HCT116 (cell line): ENCODE measurements around the gene PFKFB3. TPM values are rescaled to one million over a fixed set of nuclear protein-coding genes. Genes with fewer than 3 reads are reported as not detected.

Experiments used
- ATAC-seq: fragments of 200-7000 bp; cut with Tn5 transposase; 2 replicates; pipeline ENCODE4 v1.9.1; 2020; ENCODE audit warnings: mild to moderate bottlenecking, moderate library complexity
- BruUV-seq: library from RNA; stranded (reverse); fragments of 400-500 nt; replicated peaks from 2 replicates; lab custom pipeline; 2021; lab: Mats Ljungman, UMichigan
- CTCF ChIA-PET: fragments of 300-600 bp; sonication (Branson Sonifier 250); formaldehyde crosslinking; loops from one replicate; lab custom pipeline; 2021; ENCODE audit warnings: antibody characterized with exemption; lab: Charles Lee
- POLR2A ChIA-PET: fragments of 300-600, 350-600 bp; sonication (Branson Sonifier 250); formaldehyde crosslinking; loops from one replicate; lab custom pipeline; 2021; ENCODE audit warnings: antibody characterized with exemption; lab: Charles Lee
- RAD21 ChIA-PET, 2 experiments: fragments of 300-600 bp; sonication (Branson Sonifier 250); formaldehyde crosslinking; loops; one replicate each; lab custom pipeline; 2023; ENCODE audit warnings: low total read pairs in 2 of 2; ENCODE audit not compliant: uncharacterized antibody in 2 of 2, unreplicated experiment in 2 of 2, low non-redundant PET in 1 of 2; lab: Charles Lee
- DNase-seq: peaks from one replicate; pipeline ENCODE4 v3.0.0-alpha.2; 2010; ENCODE audit warnings: low read depth, low spot score
- H2AFZ ChIP-seq: fragments of 200-600 bp; shearing (Covaris generic), sonication (generic); 2 replicates; pipeline ENCODE4 v1.6.1; 2017; ENCODE audit warnings: low read depth, mixed run types, mixed read lengths, antibody characterized with exemption, low read length; ENCODE audit not compliant: poor library complexity, severe bottlenecking
- H3K27ac ChIP-seq: 2 replicates; pipeline ENCODE4 v1.5.1; 2012; ENCODE audit warnings: low read depth, low read length
- H3K27me3 ChIP-seq: fragments of 200-600 bp; sonication (generic); 2 replicates; pipeline ENCODE4 v1.6.1; 2016; ENCODE audit warnings: mixed run types, low read length, mixed read lengths; ENCODE audit not compliant: insufficient read depth
- H3K36me3 ChIP-seq, 2 experiments: fragments of 200-500 bp in 1 of 2; fragments of 200-600 bp in 1 of 2; sonication (Bioruptor generic) in 1 of 2; sonication (generic) in 1 of 2; 2 replicates each; pipeline versions ENCODE4 v1.5.1 to v1.6.1; 2014 to 2016; ENCODE audit warnings: low read length in 2 of 2, inconsistent platforms in 1 of 2, mixed read lengths in 1 of 2, mixed run types in 1 of 2; ENCODE audit not compliant: insufficient read depth in 2 of 2, control insufficient read depth in 1 of 2
- H3K4me1 ChIP-seq, 2 experiments: fragments of 200-600 bp in 1 of 2; sonication (generic) in 1 of 2; 2 replicates each; pipeline versions ENCODE4 v1.5.1 to v1.6.1; 2012 to 2017; ENCODE audit warnings: low read length in 2 of 2, inconsistent platforms in 1 of 2, mild to moderate bottlenecking in 1 of 2, mixed read lengths in 1 of 2, mixed run types in 1 of 2, moderate library complexity in 1 of 2; ENCODE audit not compliant: insufficient read depth in 2 of 2, control insufficient read depth in 1 of 2
- H3K4me2 ChIP-seq: fragments of 200-600 bp; sonication (generic); 2 replicates; pipeline ENCODE4 v1.6.1; 2017; ENCODE audit warnings: mixed run types, low read length, mixed read lengths
- H3K4me3 ChIP-seq, 2 experiments: fragments of 200-600 bp in 1 of 2; sonication (generic) in 1 of 2; replicated peaks in 1 of 2; 2 replicates each; pipeline ENCODE4 v1.5.1; 2011 to 2016; ENCODE audit warnings: low read length in 2 of 2, control low read depth in 1 of 2, low read depth in 1 of 2, mild to moderate bottlenecking in 1 of 2, mixed read lengths in 1 of 2, mixed run types in 1 of 2
- H3K79me2 ChIP-seq: fragments of 200-600 bp; sonication (generic); 2 replicates; pipeline ENCODE4 v1.6.1; 2017; ENCODE audit warnings: mild to moderate bottlenecking, mixed run types, low read length, moderate library complexity, mixed read lengths; ENCODE audit not compliant: insufficient read depth
- H3K9ac ChIP-seq: fragments of 200-600 bp; sonication (generic); 2 replicates; pipeline ENCODE4 v1.6.1; 2016; ENCODE audit warnings: low read length, mixed read lengths
- H3K9me2 ChIP-seq: fragments of 200-600 bp; sonication (generic), shearing (Covaris generic); 2 replicates; pipeline ENCODE4 v1.6.1; 2017; ENCODE audit warnings: mixed run types, mild to moderate bottlenecking, moderate library complexity; ENCODE audit not compliant: insufficient read depth
- H3K9me3 ChIP-seq, 2 experiments: fragments of 200-500 bp in 1 of 2; fragments of 200-600 bp in 1 of 2; sonication (Bioruptor generic) in 1 of 2; sonication (generic) in 1 of 2; 2 replicates each; pipeline ENCODE4 v1.6.1; 2014 to 2017; ENCODE audit warnings: low read length in 2 of 2, mixed read lengths in 2 of 2, inconsistent platforms in 1 of 2, low read depth in 1 of 2, mild to moderate bottlenecking in 1 of 2, mixed run types in 1 of 2, moderate library complexity in 1 of 2; ENCODE audit not compliant: control insufficient read depth in 1 of 2, insufficient read depth in 1 of 2
- H4K20me1 ChIP-seq: fragments of 200-600 bp; sonication (generic), shearing (Covaris generic); 2 replicates; pipeline ENCODE4 v1.6.1; 2017; ENCODE audit warnings: mixed run types, mild to moderate bottlenecking, moderate library complexity; ENCODE audit not compliant: insufficient read depth
- ELF1 ChIP-seq: IDR thresholded peaks from 2 replicates; pipeline ENCODE4 v1.6.1; 2012; ENCODE audit warnings: low read depth, borderline replicate concordance
- EZH2 ChIP-seq: fragments of 200-600 bp; sonication (generic); IDR thresholded peaks from 2 replicates; pipeline ENCODE4 v1.6.1; 2017; ENCODE audit warnings: antibody characterized with exemption, mixed run types
- JUND ChIP-seq: IDR thresholded peaks from 2 replicates; pipeline ENCODE4 v1.6.1; 2012
- POLR2A ChIP-seq: IDR thresholded peaks from 2 replicates; pipeline ENCODE4 v1.7.0; 2011; ENCODE audit warnings: borderline replicate concordance; ENCODE audit not compliant: insufficient read depth, insufficient read length; ENCODE audit errors: extremely low read depth
- POLR2AphosphoS5 ChIP-seq: IDR thresholded peaks from 2 replicates; pipeline ENCODE4 v1.6.1; 2011; ENCODE audit warnings: mild to moderate bottlenecking, low read depth, low read length, moderate library complexity
- RAD21 ChIP-seq: IDR thresholded peaks from 2 replicates; pipeline ENCODE4 v1.6.1; 2012; ENCODE audit warnings: low read depth, mild to moderate bottlenecking
- SP1 ChIP-seq: IDR thresholded peaks from 2 replicates; pipeline ENCODE4 v1.6.1; 2012; ENCODE audit warnings: low read depth
- SRF ChIP-seq: IDR thresholded peaks from 2 replicates; pipeline ENCODE4 v1.6.1; 2012; ENCODE audit warnings: low read depth
- YY1 ChIP-seq: IDR thresholded peaks from 2 replicates; pipeline ENCODE4 v1.6.1; 2011; ENCODE audit warnings: low read length, low read depth, moderate library complexity, mild to moderate bottlenecking; ENCODE audit not compliant: insufficient replicate concordance; ENCODE audit errors: extremely low read depth
- ZFX ChIP-seq: fragments of 450-650 bp; IDR thresholded peaks from 2 replicates; pipeline ENCODE4 v1.6.1; 2017
- intact Hi-C: fragments of 100-400 bp; cut with micrococcal nuclease; formaldehyde crosslinking; loops from 2 replicates; pipeline ENCODE4 v1.10.0; 2022
- total RNA-seq: library from RNA; stranded (reverse); gene quantifications from one replicate; pipeline ENCODE4 v1.2.1, GENCODE V29; 2021; ENCODE audit not compliant: unreplicated experiment
- TF ChIP-seq, protein P1 (sequence below): IDR thresholded peaks from 2 replicates; pipeline ENCODE4 v1.6.1; 2011; ENCODE audit warnings: mild to moderate bottlenecking, low read length, moderate library complexity; ENCODE audit not compliant: insufficient replicate concordance; ENCODE audit errors: extremely low read depth
- TF ChIP-seq, protein P2 (sequence below): IDR thresholded peaks from 2 replicates; pipeline ENCODE4 v1.6.1; 2012
- TF ChIP-seq, protein P3 (sequence below), 3 experiments: fragments of 200-600 bp in 1 of 3; sonication (generic) in 1 of 3; IDR thresholded peaks in 2 of 3; conservative IDR thresholded peaks in 1 of 3; 2 replicates each; pipeline ENCODE4 v1.5.1; 2012 to 2017; ENCODE audit warnings: low read depth in 2 of 3, low read length in 2 of 3, antibody characterized with exemption in 1 of 3, borderline replicate concordance in 1 of 3, control low read depth in 1 of 3, mild to moderate bottlenecking in 1 of 3, mixed read lengths in 1 of 3, mixed run types in 1 of 3, moderate library complexity in 1 of 3; ENCODE audit not compliant: insufficient read depth in 1 of 3

The PFKFB3 gene
- total RNA-seq, 1 experiment from 2014 or later, result 50.8 TPM

DNA sequence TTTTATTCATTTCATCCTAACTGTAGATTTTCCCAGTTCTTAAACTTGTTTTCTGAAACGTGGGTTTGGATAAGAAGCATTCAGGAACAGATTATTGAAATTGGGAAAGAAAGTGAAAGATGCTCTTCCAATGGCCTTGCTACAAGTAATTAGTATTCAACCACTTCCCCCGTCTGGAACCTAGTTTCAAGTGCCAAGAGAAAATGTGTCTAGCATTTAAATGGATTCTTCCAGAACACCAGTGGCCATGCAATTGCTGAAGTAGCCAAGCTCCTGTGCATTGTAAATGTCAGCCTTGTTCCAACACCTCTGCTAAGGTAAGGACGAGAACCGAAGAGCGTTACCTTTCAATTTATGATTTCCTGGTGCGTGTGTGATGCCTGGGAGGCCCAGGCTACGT is 68.2 kb downstream of the PFKFB3 start (continued):
- TF ChIP-seq, protein P1, sequence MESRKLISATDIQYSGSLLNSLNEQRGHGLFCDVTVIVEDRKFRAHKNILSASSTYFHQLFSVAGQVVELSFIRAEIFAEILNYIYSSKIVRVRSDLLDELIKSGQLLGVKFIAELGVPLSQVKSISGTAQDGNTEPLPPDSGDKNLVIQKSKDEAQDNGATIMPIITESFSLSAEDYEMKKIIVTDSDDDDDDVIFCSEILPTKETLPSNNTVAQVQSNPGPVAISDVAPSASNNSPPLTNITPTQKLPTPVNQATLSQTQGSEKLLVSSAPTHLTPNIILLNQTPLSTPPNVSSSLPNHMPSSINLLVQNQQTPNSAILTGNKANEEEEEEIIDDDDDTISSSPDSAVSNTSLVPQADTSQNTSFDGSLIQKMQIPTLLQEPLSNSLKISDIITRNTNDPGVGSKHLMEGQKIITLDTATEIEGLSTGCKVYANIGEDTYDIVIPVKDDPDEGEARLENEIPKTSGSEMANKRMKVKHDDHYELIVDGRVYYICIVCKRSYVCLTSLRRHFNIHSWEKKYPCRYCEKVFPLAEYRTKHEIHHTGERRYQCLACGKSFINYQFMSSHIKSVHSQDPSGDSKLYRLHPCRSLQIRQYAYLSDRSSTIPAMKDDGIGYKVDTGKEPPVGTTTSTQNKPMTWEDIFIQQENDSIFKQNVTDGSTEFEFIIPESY, result no peak

DNA sequence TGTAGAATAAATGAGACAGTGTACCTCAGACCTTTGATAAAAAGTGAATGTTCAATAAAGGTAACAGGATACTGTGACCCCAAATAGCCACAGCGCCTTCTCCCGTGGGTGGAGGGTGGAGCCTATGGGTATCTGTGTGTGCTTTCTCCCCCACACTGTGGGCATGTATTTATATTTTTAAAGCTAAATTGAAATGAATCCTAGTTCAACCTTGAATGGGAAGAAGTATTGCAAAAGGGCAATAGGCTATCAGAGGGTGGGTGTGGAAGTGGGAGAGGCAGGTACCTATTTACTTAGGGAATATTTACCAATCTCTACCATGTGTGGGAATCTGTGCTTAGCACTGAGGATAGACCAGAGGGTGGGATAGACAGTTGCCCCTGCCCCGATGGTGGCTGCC is 68.9 kb downstream of the PFKFB3 start:
- Histone ChIP-seq H2AFZ (no peak overlapping the region), H3K79me2 (no peaks in the 10 kb centered on the region), H3K9ac (no peak overlapping the region), H3K9me3 (no peaks in the 10 kb centered on the region), H3K4me3 (no peak overlapping the region), H4K20me1 (no peaks in the 10 kb centered on the region), H3K4me2 (peak overlapping the region; percentile 4; the same call in 1 of the 2 replicates), H3K27ac (no peak overlapping the region), H3K4me1 (peaks cover 11 to 20% of the 10 kb centered on the region in 2 experiments), H3K9me2 (no peaks in the 10 kb centered on the region), H3K36me3 (no peaks in the 10 kb centered on the region), H3K27me3 (no peaks in the 10 kb centered on the region)
- intact Hi-C loops, result no loop called here
- TF ChIP-seq SRF (no peak), JUND (no peak), SP1 (no peak), YY1 (no peak), ZFX (no peak), POLR2AphosphoS5 (no peak), POLR2A (no peak), RAD21 (no peak), EZH2 (no peak), ELF1 (no peak)
- TF ChIP-seq, protein P2, sequence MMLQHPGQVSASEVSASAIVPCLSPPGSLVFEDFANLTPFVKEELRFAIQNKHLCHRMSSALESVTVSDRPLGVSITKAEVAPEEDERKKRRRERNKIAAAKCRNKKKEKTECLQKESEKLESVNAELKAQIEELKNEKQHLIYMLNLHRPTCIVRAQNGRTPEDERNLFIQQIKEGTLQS, result no peak
- TF ChIP-seq, protein P3, sequence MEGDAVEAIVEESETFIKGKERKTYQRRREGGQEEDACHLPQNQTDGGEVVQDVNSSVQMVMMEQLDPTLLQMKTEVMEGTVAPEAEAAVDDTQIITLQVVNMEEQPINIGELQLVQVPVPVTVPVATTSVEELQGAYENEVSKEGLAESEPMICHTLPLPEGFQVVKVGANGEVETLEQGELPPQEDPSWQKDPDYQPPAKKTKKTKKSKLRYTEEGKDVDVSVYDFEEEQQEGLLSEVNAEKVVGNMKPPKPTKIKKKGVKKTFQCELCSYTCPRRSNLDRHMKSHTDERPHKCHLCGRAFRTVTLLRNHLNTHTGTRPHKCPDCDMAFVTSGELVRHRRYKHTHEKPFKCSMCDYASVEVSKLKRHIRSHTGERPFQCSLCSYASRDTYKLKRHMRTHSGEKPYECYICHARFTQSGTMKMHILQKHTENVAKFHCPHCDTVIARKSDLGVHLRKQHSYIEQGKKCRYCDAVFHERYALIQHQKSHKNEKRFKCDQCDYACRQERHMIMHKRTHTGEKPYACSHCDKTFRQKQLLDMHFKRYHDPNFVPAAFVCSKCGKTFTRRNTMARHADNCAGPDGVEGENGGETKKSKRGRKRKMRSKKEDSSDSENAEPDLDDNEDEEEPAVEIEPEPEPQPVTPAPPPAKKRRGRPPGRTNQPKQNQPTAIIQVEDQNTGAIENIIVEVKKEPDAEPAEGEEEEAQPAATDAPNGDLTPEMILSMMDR (IDR thresholded peaks at IDR 0.05 in 2 of 3, conservative IDR thresholded peaks at IDR 0.05 in 1 of 3; ENCODE audit: borderline replicate concordance in 1 of 3, insufficient read depth in 1 of 3, low read depth in 2 of 3, low read length in 2 of 3), result no peak
- TF ChIP-seq, protein P1, result no peak
- ChIA-PET RAD21 (no interaction called here), CTCF (no interaction called here), POLR2A (no interaction called here)
- BruUV-seq, result no TSS peak
- no peak for ATAC-seq
- DNase-seq, result no peak
